GM19099 (cell line): ENCODE measurements around the gene CBFA2T3.
A peak's percentile ranks its signal among the peaks of the same experiment; 100 is the strongest.

Experiments
- POLR2A ChIP-seq: IDR thresholded peaks from 3 replicates; pipeline ENCODE4 v1.6.1; 2011; ENCODE audit warnings: low read depth; ENCODE audit not compliant: insufficient read length; ENCODE audit errors: extremely low read depth

CBFA2T3 gene

DNA sequence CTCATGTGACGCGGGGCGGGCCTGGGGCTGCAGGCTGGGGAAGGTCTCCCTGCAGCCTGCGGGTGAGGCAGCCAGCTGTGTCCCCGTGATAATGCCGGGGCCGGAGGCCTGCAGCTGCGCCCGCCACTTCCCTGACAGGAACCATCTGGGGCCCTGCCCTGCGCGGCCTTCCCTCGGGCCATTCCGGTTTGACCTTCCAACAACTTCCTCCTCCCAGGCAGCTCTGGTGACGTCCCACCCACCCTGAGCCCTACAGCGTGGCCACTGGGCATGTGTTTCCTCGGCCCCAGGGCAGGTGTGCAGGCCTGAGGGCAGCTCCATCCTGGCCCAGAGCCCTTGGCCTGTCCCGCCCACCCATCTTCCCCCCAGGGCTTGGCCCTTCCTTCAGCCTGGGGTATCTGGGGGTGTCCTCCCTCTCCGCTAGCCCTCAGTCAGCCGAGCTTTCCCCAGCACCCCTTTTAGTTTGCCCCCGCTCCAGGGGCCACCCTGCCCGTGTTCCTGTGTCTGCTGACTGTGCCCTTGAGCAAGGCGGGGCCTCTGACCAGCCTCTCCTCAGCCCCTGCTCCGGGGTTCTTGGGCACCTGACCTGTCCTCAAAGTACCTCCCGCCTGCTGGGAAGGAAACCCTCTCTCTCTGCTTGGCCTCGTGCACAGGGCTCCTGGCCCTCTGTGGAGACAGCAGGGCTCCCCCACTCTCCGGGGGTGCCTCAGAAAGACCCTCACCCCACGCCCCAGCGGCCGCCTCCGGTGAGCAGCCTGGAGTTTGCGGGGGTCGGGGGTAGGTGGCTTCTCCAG is at the start of gene CBFA2T3:
TSS of gene CBFA2T3 (minus strand) at position 190 of the 794 bp plus-strand sequence. CDS start 400 bp downstream, outside the sequence.
- peak; percentile 64 for TF ChIP-seq POLR2A

DNA sequence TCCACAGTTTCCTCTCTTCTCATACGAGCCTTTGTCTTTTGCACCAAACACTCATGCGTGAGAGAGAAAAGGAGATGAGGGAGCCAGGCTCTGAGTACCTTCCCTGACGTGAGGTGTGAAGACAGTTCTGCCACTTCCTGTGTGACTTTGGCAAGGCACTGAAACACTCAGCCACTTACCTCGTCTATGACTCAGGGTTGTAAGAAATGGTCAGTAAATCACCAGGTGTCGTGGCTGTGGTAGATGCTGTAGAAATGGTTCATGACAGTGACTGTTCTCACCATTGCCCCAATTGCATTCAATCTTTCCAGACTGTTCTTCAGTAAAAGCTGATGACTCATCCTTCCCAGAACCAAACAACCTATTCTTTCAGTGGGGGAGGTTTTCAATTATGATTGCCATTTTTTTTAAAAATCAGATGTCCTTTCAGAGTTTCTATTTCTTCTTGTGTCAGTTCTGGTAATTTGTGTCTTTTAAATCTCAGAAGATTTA is 49.2 kb upstream of the CBFA2T3 start:
- no peak for TF ChIP-seq POLR2A

DNA sequence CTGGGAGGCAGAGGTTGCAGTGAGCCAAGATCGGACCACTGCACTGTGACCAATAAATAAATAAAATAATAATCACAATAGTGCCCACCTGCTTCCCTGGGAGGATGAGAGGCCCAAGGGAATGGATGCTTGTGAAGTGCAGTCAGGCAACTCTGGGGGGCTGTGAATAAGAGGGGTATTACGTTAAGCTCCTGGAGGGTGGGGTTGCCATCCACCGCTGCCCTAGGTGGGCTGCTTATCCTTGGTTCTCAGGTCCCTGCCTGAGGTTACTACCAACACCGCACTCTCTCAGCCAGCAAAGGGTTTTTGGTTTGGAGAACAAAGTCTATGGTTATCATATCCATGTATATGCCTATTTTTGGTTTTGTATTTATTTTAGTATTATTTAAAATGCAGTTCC is 48.6 kb upstream of the CBFA2T3 start:
- TF ChIP-seq POLR2A = no peak

DNA sequence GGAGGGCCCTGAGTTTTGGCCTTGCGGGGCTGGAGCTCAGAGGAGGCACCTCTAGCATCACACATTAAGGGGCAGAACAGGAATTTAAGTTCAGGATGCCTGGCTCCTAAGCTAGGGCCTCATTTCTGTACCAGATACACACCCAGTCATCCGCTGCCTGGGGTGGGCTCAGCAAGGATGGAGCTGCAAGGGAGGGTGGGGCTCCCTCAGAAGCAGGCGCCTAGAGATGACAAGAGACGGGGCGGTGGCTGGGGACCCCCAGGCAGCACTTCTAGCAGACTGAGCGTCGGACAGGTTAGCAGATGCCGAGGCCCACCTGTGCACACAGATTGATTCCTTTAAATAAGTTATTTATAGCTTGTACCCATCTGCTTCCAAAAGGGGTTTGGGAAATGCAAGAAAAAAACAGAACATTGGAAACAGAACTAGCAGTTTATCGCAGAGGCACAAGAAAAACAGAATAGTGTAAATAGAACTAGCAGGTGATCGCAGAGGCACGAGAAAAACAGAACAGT is 47.6 kb upstream of the CBFA2T3 start:
- no peak for TF ChIP-seq POLR2A

DNA sequence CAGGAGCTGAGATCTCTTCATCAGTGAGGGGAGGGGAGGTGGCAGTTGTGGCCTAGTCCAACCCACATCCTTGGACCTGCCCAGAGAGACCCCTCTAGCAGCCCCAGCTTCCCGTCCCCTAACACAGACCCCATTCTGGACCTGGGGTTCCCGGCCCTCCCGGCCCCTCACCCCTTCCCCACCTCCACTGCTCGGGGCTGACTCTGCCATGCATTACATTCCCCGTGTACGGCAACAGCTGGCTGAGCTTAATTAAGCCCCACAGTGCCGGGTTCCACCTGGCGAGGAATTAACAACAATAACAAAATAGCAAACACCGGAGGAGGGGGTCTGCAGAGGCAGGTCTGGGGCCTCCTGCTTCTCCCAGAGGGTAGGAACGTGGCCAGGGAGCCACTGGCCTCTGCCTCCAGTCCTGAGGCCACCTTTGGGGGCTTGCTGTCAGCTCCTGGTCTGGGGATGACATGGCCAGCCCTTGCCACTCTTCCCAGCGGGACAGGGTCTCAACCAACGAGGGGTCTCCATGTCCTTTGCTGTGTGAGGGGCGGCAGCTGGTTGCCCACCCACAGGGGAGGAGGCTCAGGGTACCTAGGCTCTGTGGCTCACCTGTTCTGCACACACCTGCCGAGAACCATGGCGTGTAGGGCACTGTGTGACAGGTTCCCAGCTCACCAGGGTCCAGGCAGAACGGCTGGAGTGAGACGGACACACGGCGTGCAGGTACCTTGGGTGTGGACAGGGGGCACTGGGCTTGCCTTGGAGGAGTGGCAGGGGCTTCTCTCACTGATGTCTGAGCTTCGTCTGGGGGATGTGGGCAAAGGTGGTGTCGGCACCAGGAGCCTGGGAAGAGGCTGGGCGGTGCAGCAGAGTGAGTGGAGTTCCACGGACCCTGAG is 46.9 kb upstream of the CBFA2T3 start:
- no peak for TF ChIP-seq POLR2A

DNA sequence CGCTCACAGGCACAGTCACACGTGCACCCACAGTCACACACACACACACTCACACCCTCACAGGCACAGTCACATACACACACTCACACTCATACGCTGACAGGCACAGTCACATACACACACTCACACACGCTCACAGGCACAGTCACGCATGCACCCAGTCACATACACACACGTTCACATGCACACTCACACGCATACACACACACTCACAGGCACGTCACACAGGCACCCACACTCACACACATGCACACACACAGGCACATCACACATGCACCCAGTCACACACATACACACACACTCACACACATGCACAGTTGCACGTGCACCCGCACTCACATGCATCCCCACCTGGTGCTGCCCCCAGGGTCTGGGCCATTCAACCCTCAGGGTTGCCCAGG is 46.1 kb upstream of the CBFA2T3 start:
- TF ChIP-seq POLR2A = no peak

DNA sequence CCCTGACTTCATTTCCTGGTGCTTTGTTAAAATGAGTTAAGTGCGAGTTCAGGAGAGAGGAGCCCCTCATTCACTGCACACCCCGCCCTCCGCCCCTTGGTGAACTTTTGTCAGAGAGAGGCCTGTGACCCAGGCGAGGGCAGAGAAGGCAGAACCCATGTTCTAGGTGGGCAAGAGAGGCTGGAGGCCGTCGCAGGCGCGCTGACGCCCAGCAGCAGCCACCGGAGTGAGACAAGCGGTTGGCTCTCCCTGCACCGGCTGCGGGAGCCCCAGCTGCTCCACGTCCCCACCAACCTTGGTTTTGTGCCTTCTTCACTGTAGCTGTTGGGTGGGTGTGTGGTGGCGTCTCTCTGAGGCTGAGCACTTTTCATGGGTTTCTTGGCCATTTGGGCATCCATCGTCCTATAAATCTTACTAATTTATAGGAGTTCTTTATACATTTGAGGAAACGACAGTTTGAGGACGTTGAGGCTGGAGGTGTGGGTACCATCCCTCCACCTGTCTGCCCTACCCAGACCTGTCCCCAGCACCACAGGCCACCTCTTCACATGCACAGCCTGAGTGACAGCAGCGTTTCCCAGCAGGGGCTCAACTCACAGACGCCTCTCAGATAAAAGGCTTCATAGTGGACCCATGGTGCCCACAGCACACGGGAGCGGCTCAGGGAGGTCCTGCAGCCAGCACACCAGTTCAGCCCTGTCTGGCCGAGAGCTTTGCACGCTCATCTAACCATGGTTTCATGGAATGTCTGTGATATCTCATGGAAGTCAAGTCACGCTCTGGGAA is 45.2 kb upstream of the CBFA2T3 start:
- no peak for TF ChIP-seq POLR2A

DNA sequence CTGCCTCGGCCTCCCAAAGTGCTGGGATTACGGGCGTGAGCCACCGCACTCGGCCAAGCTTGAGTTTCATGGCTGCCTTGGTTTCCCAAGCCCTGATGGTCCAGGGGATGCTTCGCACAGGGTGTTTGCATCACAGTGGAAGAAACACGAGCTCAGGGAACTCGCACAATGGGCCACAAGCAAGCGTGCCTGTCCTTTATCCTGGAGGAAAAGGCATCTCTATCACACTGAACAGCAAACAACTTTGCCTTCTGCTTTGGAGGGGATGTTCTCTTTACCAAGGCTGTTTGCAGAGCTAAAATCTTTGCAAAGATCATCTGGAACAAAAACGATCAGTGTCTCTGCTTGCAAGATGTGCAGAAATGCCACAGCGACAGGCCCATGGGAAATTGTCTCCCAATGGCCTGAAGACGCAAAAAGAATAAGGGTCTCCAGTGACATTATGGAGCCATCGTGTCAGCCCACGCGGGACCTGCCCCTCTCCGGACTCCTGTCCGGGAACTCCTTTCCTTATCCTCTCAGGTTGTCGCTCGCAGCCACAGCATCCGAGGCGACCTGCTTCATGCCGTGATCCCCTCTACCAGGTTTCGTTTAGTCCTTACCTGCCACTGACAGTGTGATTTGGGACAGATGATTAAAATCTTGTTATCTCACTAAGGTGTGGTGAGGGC is 44.1 kb upstream of the CBFA2T3 start:
- TF ChIP-seq POLR2A = no peak

DNA sequence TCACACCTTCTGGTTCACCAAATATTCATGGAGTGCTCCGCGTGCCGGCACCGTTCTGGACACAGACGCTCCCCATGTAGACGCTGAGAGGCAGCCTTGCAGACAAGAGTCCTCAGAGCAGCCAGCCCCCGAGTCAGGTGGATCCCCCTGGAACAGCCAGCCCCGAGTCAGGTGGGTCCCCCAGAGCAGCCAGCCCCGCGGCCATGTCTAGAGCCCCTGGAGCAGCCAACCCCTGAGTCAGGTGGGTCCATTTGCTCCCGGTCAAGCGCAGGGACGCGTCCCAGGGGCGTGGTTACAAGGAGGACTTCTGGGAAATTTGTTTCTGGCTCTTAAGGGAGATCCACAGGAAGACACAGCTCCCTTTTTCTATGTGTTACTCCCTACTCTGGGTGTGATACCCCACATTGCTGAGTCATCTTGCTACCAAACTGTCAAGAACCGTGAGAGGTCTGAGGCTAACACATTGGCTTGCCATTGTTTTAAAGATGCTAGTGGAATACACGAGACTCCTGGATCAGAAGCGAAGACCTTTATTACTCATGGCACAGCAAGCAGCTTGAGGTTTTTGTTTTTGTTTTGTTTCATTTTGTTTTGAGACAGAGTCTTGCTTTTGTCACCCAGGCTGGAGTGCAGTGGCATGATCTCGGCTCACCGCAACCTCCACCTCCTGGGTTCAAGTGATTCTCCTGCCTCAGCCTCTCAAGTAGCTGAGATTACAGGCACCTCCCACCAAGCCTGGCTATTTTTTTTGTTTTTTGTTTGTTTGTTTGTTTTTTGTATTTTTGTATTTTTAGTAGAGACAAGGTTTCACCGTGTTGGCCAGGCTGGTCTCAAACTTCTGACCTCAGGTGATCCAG is 43.3 kb upstream of the CBFA2T3 start:
- no peak for TF ChIP-seq POLR2A

DNA sequence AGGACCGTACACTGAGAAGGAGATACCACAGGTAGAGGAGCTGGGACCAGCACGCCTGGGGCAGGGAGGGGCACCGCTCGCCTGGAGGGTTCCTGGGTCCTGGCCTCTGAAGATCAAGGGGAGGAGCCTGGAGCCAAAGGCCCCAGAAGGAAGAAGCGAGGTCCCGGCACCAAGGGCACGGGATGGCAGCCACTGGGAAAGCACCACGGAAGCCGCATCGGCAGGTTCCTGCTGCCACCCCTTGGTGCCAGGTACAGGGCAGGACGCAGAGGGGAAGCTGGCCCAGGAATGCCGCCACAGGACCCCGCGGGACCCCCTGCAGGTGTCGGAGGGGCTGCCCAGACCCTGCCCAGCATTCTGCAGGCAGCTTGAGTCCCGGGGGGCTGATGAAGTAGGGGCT is 42.5 kb upstream of the CBFA2T3 start:
- no peak for TF ChIP-seq POLR2A

DNA sequence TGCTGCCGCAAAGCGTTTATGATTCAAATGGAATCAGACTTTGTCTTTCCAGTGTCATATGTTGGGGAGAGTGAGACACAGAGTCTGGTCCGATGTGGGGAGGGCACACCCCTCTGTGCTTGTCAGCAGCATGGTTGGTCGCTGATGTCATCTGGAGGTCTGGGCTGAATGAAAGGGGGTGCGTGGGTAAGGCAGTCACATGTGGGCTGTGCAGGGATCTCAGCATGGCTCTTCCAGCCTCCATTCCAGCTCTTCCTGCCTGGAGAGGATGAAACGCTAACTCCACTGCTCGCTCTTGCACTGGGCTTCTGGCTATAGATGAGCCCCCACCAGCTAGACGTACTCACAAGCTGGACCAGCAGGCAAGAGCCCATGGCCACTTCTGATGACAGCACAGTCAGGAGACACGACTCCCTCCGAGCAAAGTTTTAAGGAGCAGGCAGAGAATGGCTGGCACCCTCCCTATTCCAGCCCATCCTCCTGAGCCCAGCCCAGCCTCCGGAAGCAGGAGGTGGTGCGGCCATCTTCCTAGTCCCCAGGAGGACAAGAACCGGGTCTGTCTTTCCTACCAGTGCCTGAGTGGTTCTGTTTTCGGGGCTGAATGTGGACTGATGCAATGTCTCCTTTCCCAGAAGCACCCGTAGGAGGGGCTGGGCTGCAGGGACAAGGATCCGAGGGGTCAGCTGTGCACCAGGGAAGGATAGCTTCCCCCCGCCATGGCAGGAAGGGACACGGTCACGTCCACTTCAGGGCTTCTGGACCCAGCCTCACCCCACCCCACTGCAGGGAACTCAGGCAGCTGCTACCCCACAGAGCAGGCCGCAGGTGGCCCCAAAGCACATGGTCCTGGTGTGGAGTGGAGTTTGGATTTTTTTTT is 41.5 kb upstream of the CBFA2T3 start:
- TF ChIP-seq POLR2A = no peak

DNA sequence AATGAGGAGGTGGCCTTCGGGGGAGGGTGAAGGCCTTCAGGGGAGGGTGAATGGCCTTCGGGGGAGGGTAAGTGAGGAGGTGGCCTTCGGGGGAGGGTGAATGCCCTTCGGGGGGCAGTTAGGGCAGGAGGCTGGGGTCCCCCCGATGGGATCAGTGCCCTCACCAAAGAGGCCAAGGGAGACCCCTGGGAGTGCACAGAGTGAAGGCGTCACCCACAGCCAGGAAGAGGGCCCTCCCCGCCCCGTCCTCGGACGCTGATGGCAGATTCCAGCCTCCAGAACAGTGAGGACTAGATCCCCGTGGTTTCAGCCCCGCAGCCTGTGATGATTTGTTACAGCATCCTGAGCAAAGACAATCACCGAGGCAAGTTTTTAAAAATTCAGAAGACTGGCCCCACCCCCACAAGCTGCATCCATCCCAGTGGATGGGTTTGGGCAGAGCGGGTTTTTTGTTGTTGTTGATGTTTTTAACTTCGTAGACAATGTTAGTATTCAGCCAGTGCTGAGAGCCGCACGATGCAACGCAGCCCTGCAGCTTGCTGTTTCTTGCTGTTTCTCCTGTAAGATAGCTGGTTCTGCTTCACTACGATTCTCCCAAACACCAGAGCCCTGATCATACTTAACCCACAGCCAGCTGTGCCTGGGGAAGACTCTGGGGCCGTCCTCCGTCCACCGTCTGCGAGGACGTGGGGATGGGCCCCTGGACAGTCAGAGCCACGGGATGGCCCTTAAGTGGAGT is 40.7 kb upstream of the CBFA2T3 start:
- TF ChIP-seq POLR2A = no peak

DNA sequence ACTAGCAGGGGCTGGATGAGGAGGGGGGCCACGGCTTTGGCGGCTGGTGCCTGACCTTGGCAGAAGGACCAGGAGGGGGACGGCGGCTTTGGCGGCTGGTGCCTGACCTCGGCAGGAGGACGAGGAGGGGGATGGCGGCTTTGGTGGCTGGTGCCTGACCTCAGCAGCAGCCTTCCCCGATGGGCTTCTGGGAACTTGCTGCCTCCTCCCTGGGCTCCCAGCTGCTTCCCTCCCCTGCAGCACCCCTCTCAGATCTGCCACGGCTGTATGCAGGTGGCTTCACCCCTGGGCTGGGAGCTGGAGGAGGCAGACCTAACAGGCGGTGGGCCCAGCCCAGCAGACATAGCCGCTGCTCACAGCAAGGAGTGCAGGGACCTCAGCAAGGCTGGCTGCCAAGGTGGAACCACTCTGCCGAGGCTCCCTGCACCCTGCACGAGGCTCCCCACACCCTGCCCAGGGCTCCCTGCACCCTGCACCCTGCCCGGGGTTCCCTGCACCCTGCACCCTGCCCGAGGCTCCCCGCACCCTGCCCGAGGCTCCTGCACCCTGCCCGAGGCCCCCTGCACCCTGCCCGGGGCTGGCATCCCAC is 38.4 kb upstream of the CBFA2T3 start:
- no peak for TF ChIP-seq POLR2A
